ENCODE results near the gene RNF123. TPM values are rescaled to one million over a fixed set of nuclear protein-coding genes. Genes with fewer than 3 reads are reported as not detected.

The RNF123 gene
- total and polyA plus RNA-seq, 10 of the 15 experiments (the other 5 are each of a cell fraction or from before 2014, with no cell fraction given), result 4.2 to 31.5 (median 17.6) TPM

GRCh38 chr3:49734752-49735151 is 45.4 kb downstream of the RNF123 start:
- DNase-seq (ENCODE audit: low read depth, low spot score) (no peak), ATAC-seq (no peak), FAIRE-seq (no peak)
- ChIA-PET POLR2A (interaction anchor here (0.6 kb wide), 1 partner anchor 604 kb away, joined by 4 read pairs; no protein-coding TSS in a partner anchor), SMC1A (ENCODE audit: uncharacterized antibody, unreplicated experiment) (interaction anchor here (0.7 kb wide), 1 partner anchor 244 kb away, joined by 3 read pairs; no protein-coding TSS in a partner anchor), CTCF (interaction anchor here (1.5 kb wide), 1 partner anchor 105 kb away, joined by 4 read pairs; no protein-coding TSS in a partner anchor), RAD21 (ENCODE audit: unreplicated experiment) (no interaction called here)
- TF ChIP-seq ETV6 (conservative IDR thresholded peaks at IDR 0.05 in 1 of 2, IDR thresholded peaks at IDR 0.05 in 1 of 2; ENCODE audit: borderline replicate concordance in 1 of 2, low read depth in 1 of 2), result no peak
- no peaks in the 10 kb centered on the region for H3K9me3 ChIP-seq (replicated peaks; ENCODE audit: control insufficient read depth, insufficient read depth, low read length)
- no peak overlapping the region for H3K9ac ChIP-seq (ENCODE audit: control insufficient read depth, insufficient read depth, low read length)
- no TSS peak for BruUV-seq (replicated peaks)
- H4K20me1 ChIP-seq (ENCODE audit: control insufficient read depth, insufficient read depth), result no peaks in the 10 kb centered on the region
- H3K36me3 ChIP-seq (ENCODE audit: control insufficient read depth in 2 of 2, insufficient read depth in 2 of 2, low read length in 1 of 2), result peaks cover 13 to 17% of the 10 kb centered on the region in 2 experiments; a peak in 3 of 4 replicates
- no peaks in the 10 kb centered on the region for H3K27me3 ChIP-seq (replicated peaks in 1 of 2; ENCODE audit: control insufficient read depth in 2 of 2, insufficient read depth in 2 of 2, low read length in 1 of 2)
- no peak overlapping the region for H2AFZ ChIP-seq (ENCODE audit: control insufficient read depth, low read depth, low read length)
- H3K27ac ChIP-seq (ENCODE audit: control insufficient read depth, insufficient read depth), result no peak overlapping the region
- intact Hi-C loops (cut with micrococcal nuclease; ENCODE audit: unreplicated experiment), result no loop called here
- no peak overlapping the region for H3K4me3 ChIP-seq
- in situ Hi-C loops (cut with MboI), result no loop called here
- 100% methylated on average over 6 of the region's 6 CpGs for WGBS (ENCODE audit: insufficient coverage, insufficient replicate concordance, low lambda C conversion rate, missing lambda C conversion rate)
- no peak overlapping the region for H3K4me2 ChIP-seq (ENCODE audit: control insufficient read depth, insufficient read depth)
- no peaks in the 10 kb centered on the region for H3K4me1 ChIP-seq (ENCODE audit: control insufficient read depth, insufficient read depth, low read length)
- no peaks in the 10 kb centered on the region for H3K79me2 ChIP-seq (ENCODE audit: control insufficient read depth, insufficient read depth, low read length)

- H3K27ac ChIP-seq (ENCODE audit: control insufficient read depth, insufficient read depth), result no peak overlapping the region
- no TSS peak for BruUV-seq (replicated peaks)
- H3K9ac ChIP-seq (ENCODE audit: control insufficient read depth, insufficient read depth, low read length), result no peak overlapping the region
- H3K4me1 ChIP-seq (ENCODE audit: control insufficient read depth, insufficient read depth, low read length), result no peaks in the 10 kb centered on the region
- H2AFZ ChIP-seq (ENCODE audit: control insufficient read depth, low read depth, low read length), result no peak overlapping the region
- in situ Hi-C loops (cut with MboI), result no loop called here
- H3K36me3 ChIP-seq (ENCODE audit: control insufficient read depth in 2 of 2, insufficient read depth in 2 of 2, low read length in 1 of 2), result peaks cover 9 to 17% of the 10 kb centered on the region in 2 experiments
- H3K4me3 ChIP-seq, result no peak overlapping the region
- no peak for TF ChIP-seq SMAD1 (IDR thresholded peaks at IDR 0.05; ENCODE audit: low read depth, partially characterized antibody)
- TF ChIP-seq ZNF384 (IDR thresholded peaks at IDR 0.05; ENCODE audit: borderline replicate concordance, low read depth, low read length), result no peak
- no peak for TF ChIP-seq BCL11A (IDR thresholded peaks at IDR 0.05; ENCODE audit: low read depth, low read length)
- POLR2A ChIA-PET, result no interaction called here
- WGBS (ENCODE audit: insufficient coverage, insufficient replicate concordance, low lambda C conversion rate, missing lambda C conversion rate), result over 99% methylated on average over 11 of the region's 11 CpGs
- H3K27me3 ChIP-seq (replicated peaks in 1 of 2; ENCODE audit: control insufficient read depth in 2 of 2, insufficient read depth in 2 of 2, low read length in 1 of 2), result no peaks in the 10 kb centered on the region
- no peak for FAIRE-seq
- no peak for ATAC-seq
- CTCF ChIA-PET, result interaction anchor here (1.3 kb wide), 1 partner anchor 17 kb away, joined by 3 read pairs; no protein-coding TSS in a partner anchor
- H4K20me1 ChIP-seq (ENCODE audit: control insufficient read depth, insufficient read depth), result no peaks in the 10 kb centered on the region
- H3K79me2 ChIP-seq (ENCODE audit: control insufficient read depth, insufficient read depth, low read length), result no peaks in the 10 kb centered on the region
- intact Hi-C loops (cut with micrococcal nuclease; ENCODE audit: unreplicated experiment), result no loop called here
- no peak overlapping the region for H3K4me2 ChIP-seq (ENCODE audit: control insufficient read depth, insufficient read depth)
- no peak for DNase-seq (ENCODE audit: low read depth, low spot score)
- RAD21 ChIA-PET (ENCODE audit: unreplicated experiment), result no interaction called here
- no peaks in the 10 kb centered on the region for H3K9me3 ChIP-seq (replicated peaks; ENCODE audit: control insufficient read depth, insufficient read depth, low read length)
- SMC1A ChIA-PET (ENCODE audit: uncharacterized antibody, unreplicated experiment), result no interaction called here
These were observed 48.8 kb downstream of the RNF123 start for GRCh38 chr3:49738067-49738713.
